Dermis lymphatic vessel endothelial cell (primary cell): ENCODE measurements around the gene MTG1. TPM values are rescaled to one million over a fixed set of nuclear protein-coding genes. Genes with fewer than 3 reads are reported as not detected.

Source experiments
- total RNA-seq: library from RNA; depleted of rRNA; stranded (reverse); fragments of >200 nt; gene quantifications from 2 replicates; pipeline ENCODE4 v1.2.1, GENCODE V29; 2014

The MTG1 gene, protein sequence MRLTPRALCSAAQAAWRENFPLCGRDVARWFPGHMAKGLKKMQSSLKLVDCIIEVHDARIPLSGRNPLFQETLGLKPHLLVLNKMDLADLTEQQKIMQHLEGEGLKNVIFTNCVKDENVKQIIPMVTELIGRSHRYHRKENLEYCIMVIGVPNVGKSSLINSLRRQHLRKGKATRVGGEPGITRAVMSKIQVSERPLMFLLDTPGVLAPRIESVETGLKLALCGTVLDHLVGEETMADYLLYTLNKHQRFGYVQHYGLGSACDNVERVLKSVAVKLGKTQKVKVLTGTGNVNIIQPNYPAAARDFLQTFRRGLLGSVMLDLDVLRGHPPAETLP
- 31.9 and 37.7 TPM in 2 replicates for total RNA-seq

GRCh38 chr10:133394064-133394663 lies at the start of gene MTG1:
MTG1 (plus strand) TSS chr10:133394157; CDS start chr10:133394221, 64 bp downstream.

GRCh38 chr10:133357285-133358161 lies 36.4 kb upstream of the MTG1 start, which contains the start of gene FUOM:
FUOM (minus strand) TSS chr10:133358019; CDS start chr10:133358007, 12 bp downstream.

DNA sequence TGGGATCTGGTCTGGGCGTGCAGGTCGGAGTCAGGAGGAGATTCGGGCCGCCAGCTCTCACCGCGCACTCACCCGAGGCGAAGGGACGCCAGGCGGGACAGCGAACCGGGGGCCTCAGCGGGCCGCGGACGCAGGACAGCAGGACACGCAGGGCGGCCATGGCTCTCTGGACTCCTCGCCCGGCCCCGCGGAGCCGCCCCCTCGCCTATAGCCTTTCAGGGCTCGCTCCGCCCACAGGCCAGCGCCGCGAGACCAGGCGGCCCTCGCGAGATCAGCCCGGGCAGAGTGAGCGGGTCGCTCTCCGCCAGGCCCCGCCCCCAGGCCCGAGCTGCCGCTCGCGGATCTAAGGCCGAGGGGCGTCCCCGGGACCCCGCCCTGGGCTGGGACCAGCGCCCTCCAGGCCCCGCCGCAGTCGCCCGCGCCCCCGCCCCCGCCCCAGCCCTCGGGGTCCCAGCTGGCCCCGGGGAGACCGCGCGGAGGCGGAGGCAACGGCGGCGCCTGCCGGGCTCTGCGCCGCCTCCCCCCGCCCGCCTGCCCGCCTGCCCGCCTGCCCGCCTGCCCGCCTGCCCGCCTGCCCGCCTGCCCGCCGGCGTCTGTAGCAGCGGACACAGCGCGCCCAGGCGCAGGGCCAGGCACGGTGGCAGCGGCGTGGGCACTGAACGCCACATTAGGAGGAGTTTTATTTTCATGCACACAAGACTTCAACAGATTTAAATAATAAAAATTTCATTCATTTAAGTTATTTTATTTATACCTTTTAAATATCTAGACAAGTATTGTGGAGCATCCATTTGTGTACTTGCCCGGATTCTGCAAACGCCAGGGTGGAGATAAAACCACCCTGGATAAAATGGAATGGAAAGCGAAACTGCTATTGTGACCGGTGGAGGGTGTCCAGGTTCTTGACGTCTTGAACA lies 20.5 kb upstream of the MTG1 start, which contains the start of gene ECHS1:
TSS of gene ECHS1 (minus strand) at position 181 of the 917 bp plus-strand sequence. CDS start at position 160, 21 bp downstream.

GRCh38 chr10:133379152-133379800 lies 14.7 kb upstream of the MTG1 start, which contains the start of gene PAOX:
PAOX (plus strand) TSS chr10:133379262; CDS start chr10:133379317, 55 bp downstream.

DNA sequence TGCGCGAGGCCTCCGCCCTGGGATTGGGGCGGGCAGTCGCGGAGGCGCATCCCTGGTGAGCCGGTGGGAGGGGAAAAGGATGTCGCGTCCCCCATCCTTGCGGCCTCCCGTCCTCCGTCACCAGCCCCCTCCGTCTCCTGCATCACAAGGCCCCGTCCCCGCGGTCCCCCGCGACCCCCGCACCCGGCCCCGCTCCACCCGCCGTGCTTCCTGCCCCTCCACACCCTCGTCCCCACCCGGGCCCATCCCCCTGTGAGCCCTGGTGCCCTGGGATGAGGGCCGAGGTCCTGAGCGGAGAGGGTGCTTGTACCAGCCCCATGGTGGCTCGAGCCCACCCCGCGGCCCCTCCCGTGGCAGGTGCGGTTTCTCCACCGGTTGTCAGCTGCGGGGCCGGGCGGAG lies 30.6 kb downstream of the MTG1 start, which contains the start of gene SPRN:
TSS of gene SPRN (minus strand) at position 25 of the 400 bp plus-strand sequence. CDS start 944 bp downstream, outside the sequence.

DNA sequence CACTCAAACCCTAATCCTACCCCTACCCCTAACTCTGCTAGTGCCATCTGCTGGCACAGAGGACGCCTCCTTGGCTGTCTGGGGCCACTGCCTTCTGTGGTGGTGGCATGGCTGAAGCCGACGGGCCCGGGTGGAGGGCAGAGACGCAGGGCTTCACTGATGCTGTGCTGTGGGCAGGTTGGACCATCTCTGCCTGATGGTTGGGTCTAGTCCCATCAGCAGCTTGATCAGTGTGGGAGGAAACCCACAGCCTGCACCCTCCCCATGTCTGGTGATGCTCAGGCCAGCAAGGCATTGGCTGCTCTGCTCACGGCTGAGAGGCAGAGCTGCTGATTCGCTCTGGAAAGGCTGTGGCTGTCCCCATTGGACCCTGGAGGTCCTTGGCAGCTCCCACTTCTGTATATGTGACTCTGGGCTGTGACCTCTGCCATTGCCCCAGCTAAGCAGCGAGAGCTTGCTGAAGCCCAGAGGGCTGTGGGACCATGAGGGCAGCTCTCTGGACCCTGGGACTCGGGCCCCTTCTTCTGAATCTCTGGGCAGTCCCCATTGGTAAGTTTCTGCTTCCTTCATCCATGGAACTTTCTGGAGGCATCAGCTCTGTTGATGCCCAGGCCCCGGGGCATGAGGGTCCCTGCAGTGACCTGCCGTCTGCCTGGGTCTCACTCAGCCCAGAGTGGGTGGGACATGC lies 59.7 kb downstream of the MTG1 start, which contains the start of gene SCART1:
TSS of gene SCART1 (plus strand) at position 430 of the 688 bp plus-strand sequence. CDS start at position 483, 53 bp downstream.

Other genes with a start within 250 kb of the MTG1 start
- gene KNDC1, start 233.9 kb upstream of the MTG1 start, total RNA-seq: not detected in 2 replicates
- gene UTF1, start 163.9 kb upstream of the MTG1 start, total RNA-seq: not detected in 2 replicates
- not detected in 2 replicates for gene VENTX, start 156.3 kb upstream of the MTG1 start, total RNA-seq
- 0.11 and 0.34 TPM in 2 replicates for gene ADAM8, start 117.3 kb upstream of the MTG1 start, total RNA-seq
- gene TUBGCP2, start 85.3 kb upstream of the MTG1 start, total RNA-seq: 40.8 and 45.6 TPM in 2 replicates
- gene ZNF511, start 85.2 kb upstream of the MTG1 start, total RNA-seq: 21.4 and 21.7 TPM in 2 replicates
- not detected in 2 replicates for gene CALY, start 57.3 kb upstream of the MTG1 start, total RNA-seq
- gene PRAP1, start 46.8 kb upstream of the MTG1 start, total RNA-seq: not detected in 2 replicates
- 14.2 and 28.0 TPM in 2 replicates for gene FUOM, start 36.1 kb upstream of the MTG1 start, total RNA-seq
- 57.6 and 67.6 TPM in 2 replicates for gene ECHS1, start 20.8 kb upstream of the MTG1 start, total RNA-seq
- 4.5 and 7.9 TPM in 2 replicates for gene PAOX, start 14.9 kb upstream of the MTG1 start, total RNA-seq
- not detected in 2 replicates for gene SPRN, start 30.5 kb downstream of the MTG1 start, total RNA-seq
- 0.54 and 0.60 TPM in 2 replicates for gene SCART1, start 59.8 kb downstream of the MTG1 start, total RNA-seq
- 0.26 TPM in 1 of 2 replicates, not detected in the other for gene CYP2E1, start 133.2 kb downstream of the MTG1 start, total RNA-seq
- not detected in 2 replicates for gene SYCE1, start 171.4 kb downstream of the MTG1 start, total RNA-seq
- not detected in 2 replicates for gene FRG2B, start 232.6 kb downstream of the MTG1 start, total RNA-seq